Measurements from ENCODE around the gene SPDYE5. TPM values are rescaled to one million over a fixed set of nuclear protein-coding genes. Genes with fewer than 3 reads are reported as not detected.

The SPDYE5 gene
- total and polyA plus RNA-seq, 10 of the 15 experiments (the other 5 are each of a cell fraction or from before 2014, with no cell fraction given): 0.07 to 2.7 (median 1.4) TPM; not detected in 6

DNA sequence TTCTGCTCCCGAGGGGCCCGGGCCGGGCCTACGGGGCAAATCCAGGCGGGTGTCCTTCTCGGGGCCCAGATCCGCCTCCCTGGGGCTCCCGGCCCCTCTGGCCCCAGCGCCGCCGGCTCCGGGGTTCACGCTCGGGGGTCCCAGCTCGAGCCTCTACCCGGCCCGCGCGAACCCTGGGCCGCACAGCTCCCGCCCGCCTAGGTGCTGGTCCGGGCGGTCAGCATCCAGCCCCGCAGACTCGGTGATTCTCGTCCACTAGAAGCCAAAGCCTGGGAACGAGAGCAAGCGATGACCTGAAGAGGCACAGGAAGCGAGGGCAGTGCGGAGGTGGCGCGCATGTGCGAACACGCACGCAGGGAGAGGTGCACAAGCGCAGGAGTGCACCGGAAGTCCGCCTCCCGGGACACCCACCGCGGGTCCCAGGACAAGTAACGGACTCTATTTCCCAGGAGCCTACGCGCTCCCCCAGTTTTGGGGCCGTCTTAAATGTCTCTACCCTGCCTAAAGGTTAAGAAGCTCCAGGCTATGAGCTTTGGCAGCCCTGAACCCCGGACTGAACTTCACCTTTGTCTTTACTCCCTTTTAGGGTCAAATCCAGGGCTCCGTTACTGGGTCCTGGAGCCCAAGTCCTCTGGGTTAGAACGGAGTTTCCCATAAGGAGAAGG is 6.0 kb upstream of the SPDYE5 start, which contains the start of gene POM121C (continued):
- peak in 1 of 2 experiments; percentile 43; a peak in 1 of 4 replicates for TF ChIP-seq IKZF2 (IDR thresholded peaks at IDR 0.05)
- TF ChIP-seq POLR2AphosphoS5 (IDR thresholded peaks at IDR 0.05; ENCODE audit: low read length): peak; percentile 75
- peak; percentile 35 for TF ChIP-seq MEF2B (IDR thresholded peaks at IDR 0.05; ENCODE audit: partially characterized antibody, poor library complexity, severe bottlenecking)
- peak; percentile 88 for TF ChIP-seq IKZF1 (conservative IDR thresholded peaks at IDR 0.05)
- peak; percentile 71; the same call in 1 of the 2 replicates for TF ChIP-seq ZNF687 (IDR thresholded peaks at IDR 0.05)
- TF ChIP-seq ZBTB40 (IDR thresholded peaks at IDR 0.05; ENCODE audit: borderline replicate concordance): peak; percentile 83
- peak; percentile 54; the same call in 1 of the 2 replicates for TF ChIP-seq MAX (IDR thresholded peaks at IDR 0.05; ENCODE audit: low read depth, low read length)
- TF ChIP-seq ELK1 (IDR thresholded peaks at IDR 0.05; ENCODE audit: low read depth, low read length): peak; percentile 76
- TF ChIP-seq, protein P1, sequence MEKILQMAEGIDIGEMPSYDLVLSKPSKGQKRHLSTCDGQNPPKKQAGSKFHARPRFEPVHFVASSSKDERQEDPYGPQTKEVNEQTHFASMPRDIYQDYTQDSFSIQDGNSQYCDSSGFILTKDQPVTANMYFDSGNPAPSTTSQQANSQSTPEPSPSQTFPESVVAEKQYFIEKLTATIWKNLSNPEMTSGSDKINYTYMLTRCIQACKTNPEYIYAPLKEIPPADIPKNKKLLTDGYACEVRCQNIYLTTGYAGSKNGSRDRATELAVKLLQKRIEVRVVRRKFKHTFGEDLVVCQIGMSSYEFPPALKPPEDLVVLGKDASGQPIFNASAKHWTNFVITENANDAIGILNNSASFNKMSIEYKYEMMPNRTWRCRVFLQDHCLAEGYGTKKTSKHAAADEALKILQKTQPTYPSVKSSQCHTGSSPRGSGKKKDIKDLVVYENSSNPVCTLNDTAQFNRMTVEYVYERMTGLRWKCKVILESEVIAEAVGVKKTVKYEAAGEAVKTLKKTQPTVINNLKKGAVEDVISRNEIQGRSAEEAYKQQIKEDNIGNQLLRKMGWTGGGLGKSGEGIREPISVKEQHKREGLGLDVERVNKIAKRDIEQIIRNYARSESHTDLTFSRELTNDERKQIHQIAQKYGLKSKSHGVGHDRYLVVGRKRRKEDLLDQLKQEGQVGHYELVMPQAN (conservative IDR thresholded peaks at IDR 0.05): peak; percentile 87
- TF ChIP-seq PAX5 (IDR thresholded peaks at IDR 0.05; ENCODE audit: borderline replicate concordance, low read depth, low read length): 0 out of 2 replicates have a peak, but pooled peaks have one; percentile 15
- peak; percentile 67 for TF ChIP-seq HCFC1 (IDR thresholded peaks at IDR 0.05; ENCODE audit: low read length)
- TF ChIP-seq NRF1 (conservative IDR thresholded peaks at IDR 0.05; ENCODE audit: low read depth, low read length): peak; percentile 75
- TF ChIP-seq POLR2AphosphoS2 (IDR thresholded peaks at IDR 0.05; ENCODE audit: low read depth, low read length): peak; percentile 88
- peak; percentile 40 to 77; a peak in 3 of 4 replicates for TF ChIP-seq BHLHE40 (IDR thresholded peaks at IDR 0.05; ENCODE audit: borderline replicate concordance in 1 of 2, low read depth in 2 of 2, low read length in 1 of 2)
- TF ChIP-seq HDGF (IDR thresholded peaks at IDR 0.05): peak; percentile 24; the same call in 1 of the 2 replicates
- peak; percentile 51; the same call in 1 of the 2 replicates for TF ChIP-seq EED (IDR thresholded peaks at IDR 0.05; ENCODE audit: low read depth)
- peak; percentile 28; the same call in 1 of the 2 replicates for TF ChIP-seq YY1 (IDR thresholded peaks at IDR 0.05; ENCODE audit: low read depth, low read length)
- peak; percentile 80 for TF ChIP-seq GABPA (IDR thresholded peaks at IDR 0.05; ENCODE audit: low read depth)
